GM20000 (cell line): Measurements from ENCODE around the gene SMURF1.
A peak's percentile ranks its signal among the peaks of the same experiment; 100 is the strongest.
"Not testable (repeated sequence)": the region's sequence is repeated elsewhere in the genome, so short reads cannot be mapped to it uniquely, and the experiment has no call there.

Experiments used
- DNase-seq: peaks from one replicate; pipeline ENCODE4 v3.0.0; 2012; ENCODE audit warnings: low spot score
- CTCF ChIP-seq: IDR thresholded peaks from 2 replicates; pipeline ENCODE4 v1.5.1; 2012; ENCODE audit warnings: mild to moderate bottlenecking, control low read depth; ENCODE audit errors: extremely low read depth, missing control alignments

Gene SMURF1

GRCh38 chr7:99047526-99048077 is 96.3 kb downstream of the SMURF1 start:
- TF ChIP-seq CTCF, result no peak
- no peak for DNase-seq

GRCh38 chr7:99046722-99047121 is 97.2 kb downstream of the SMURF1 start:
- no peak for DNase-seq
- TF ChIP-seq CTCF, result no peak

GRCh38 chr7:99046262-99046661 is 97.6 kb downstream of the SMURF1 start:
- not testable (repeated sequence) for DNase-seq

DNA sequence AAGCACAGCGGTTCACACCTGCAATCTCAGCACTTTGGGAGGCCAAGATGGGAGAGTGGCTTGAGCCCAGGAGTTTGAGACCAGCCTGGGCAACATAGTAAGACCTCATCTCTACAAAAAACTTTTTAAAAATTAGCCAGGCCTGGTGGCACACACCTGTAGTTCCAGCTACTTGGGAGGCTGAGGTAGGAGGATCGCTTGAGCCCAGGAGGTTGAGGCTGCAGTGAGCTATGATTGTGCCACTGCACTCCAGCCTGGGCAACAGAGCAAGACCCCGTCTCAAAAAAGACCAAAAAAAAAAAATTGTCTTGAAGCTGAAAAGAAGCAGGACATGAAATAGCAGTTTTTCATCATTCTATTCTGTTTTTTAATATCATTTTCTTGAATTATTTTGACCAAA is 99.0 kb downstream of the SMURF1 start:
- DNase-seq, result not testable (repeated sequence)

DNA sequence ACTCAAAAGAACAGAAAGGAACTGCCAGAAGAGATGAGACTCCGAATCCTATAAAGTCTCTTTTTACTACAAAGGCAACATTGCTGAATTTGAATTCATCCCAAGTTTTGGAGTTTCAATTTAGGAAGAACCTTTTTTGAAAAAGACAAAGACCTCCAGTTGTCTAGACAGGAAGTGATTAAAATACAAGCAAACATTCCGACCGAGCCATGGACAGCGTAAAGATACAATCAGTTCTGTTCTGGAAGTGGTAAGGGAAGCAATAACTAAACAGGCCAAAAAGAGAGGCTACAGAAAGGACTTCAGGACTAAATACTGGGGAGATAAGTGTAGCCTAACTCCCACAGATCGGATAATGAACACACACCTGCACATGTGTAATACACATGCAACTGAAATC is 101.0 kb downstream of the SMURF1 start:
- no peak for TF ChIP-seq CTCF
- no peak for DNase-seq

GRCh38 chr7:99041526-99041925 is 102.4 kb downstream of the SMURF1 start:
- no peak for TF ChIP-seq CTCF
- DNase-seq, result no peak

DNA sequence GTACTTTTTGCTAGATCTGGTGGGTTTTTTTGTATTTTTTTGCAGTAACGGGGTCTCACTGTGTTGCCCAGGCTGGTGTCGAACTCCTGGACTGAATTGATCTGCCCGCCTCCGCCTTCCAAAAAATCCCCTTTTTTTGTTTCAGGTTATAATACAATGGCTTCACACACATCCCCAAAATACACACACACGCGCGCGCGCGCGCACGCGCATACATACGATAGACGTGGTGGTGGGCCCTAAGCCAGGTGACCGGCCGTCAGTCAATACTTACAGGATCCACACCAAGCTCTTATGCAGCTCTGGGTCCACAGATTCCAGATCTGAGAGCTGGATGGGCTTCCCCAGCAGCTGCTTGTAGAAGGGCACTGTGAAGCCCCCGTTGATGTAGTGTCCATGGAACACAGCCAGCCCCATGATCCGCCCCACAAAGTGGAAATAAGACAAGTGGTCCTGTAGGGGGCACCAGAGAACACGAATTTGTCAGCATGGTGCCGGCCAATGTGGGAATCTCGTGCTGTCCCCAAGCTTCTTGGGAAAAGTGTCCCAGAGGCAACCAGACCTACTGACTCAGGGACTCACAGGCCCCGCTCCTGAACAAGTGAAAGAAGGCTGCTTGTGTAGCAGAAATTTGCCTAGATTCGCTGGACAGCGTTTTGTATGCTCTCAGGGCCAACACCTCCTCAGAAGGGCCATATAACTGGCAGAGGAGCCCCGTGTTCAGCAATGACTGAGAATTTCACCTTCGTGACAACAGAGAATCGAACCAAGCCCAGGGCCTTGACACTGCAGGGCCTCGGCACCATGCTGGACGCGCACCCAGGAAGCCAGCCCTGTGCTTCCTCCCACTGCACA is 103.6 kb downstream of the SMURF1 start:
- DNase-seq, result peak; percentile 84
- TF ChIP-seq CTCF, result peak; percentile 61

DNA sequence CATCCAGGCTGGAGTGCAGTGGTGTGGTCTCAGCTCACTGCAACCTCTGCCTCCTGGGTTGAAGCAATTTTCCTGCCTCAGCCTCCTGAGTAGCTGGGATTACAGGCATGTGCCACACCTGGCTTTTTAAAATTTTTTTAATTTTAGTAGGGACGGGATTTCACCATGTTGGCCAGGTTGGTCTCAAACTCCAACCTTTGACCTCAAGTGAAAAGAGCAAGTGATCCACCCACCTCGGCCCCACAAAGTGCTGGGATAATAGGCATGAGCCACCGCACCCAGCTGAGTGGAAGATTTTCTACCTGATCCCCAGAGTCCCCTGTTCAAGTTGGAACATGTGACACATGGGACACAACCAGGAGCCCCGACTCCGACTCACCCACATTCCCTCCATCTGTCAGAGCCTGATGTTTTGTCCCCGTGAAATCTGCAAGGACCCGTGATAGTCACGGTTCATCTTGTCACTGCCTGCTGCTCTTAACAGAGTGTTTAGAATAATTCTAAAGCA is 104.5 kb downstream of the SMURF1 start:
- TF ChIP-seq CTCF, result no peak
- no peak for DNase-seq
